ENCODE data around the gene ZC3H6. TPM values are rescaled to one million over a fixed set of nuclear protein-coding genes. Genes with fewer than 3 reads are reported as not detected.

ZC3H6 gene
- total RNA-seq, 1 donor: 3.0 TPM

- TF ChIP-seq, protein P1, sequence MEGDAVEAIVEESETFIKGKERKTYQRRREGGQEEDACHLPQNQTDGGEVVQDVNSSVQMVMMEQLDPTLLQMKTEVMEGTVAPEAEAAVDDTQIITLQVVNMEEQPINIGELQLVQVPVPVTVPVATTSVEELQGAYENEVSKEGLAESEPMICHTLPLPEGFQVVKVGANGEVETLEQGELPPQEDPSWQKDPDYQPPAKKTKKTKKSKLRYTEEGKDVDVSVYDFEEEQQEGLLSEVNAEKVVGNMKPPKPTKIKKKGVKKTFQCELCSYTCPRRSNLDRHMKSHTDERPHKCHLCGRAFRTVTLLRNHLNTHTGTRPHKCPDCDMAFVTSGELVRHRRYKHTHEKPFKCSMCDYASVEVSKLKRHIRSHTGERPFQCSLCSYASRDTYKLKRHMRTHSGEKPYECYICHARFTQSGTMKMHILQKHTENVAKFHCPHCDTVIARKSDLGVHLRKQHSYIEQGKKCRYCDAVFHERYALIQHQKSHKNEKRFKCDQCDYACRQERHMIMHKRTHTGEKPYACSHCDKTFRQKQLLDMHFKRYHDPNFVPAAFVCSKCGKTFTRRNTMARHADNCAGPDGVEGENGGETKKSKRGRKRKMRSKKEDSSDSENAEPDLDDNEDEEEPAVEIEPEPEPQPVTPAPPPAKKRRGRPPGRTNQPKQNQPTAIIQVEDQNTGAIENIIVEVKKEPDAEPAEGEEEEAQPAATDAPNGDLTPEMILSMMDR (IDR thresholded peaks at IDR 0.05; ENCODE audit: insufficient read depth, low read depth, low read length): no peak
- H3K4me3 ChIP-seq (ENCODE audit: low read depth, low read length): no peak overlapping the region
- no peak for DNase-seq (ENCODE audit: low read depth)
These were observed 18.4 kb downstream of the ZC3H6 start for GRCh38 chr2:112293636-112294401.

DNA sequence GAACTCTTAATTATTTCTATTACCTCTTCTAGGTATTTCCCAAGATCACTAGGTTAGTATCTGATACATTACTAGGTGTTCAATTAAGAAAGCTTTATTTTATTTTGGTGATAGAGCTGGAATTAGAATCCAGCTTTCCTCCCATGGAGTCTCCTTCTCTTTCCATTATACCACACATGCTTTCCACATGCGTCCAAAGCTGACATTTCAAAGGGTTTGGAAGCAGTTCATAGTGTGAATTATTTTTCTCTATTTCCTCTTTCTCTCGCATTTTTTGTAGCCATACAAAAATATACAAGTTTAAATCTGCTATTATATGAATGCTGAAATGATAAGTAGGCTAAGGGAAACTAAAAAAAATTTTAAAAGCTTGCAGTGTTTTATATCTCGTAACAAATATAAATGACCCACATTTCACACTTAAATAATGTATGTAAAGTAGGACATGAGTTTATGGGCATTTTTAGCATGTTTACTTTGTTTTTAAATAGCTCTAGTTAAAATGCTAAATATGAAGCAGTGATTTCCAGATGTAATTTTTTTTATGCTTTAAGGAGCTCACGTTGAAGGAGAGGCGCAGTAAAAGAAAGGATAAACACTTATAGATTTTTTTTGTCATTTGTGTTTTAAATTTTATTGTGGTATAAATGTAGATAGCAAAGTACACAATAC, 20.1 kb downstream of the ZC3H6 start:
- TF ChIP-seq, protein P1 (IDR thresholded peaks at IDR 0.05; ENCODE audit: insufficient read depth, low read depth, low read length): no peak
- H3K4me3 ChIP-seq (ENCODE audit: low read depth, low read length): no peak overlapping the region
- no peak for DNase-seq (ENCODE audit: low read depth)

- TF ChIP-seq, protein P1 (IDR thresholded peaks at IDR 0.05; ENCODE audit: insufficient read depth, low read depth, low read length): no peak
- no peak overlapping the region for H3K4me3 ChIP-seq (ENCODE audit: low read depth, low read length)
- no peak for DNase-seq (ENCODE audit: low read depth)
These were observed 21.0 kb downstream of the ZC3H6 start for GRCh38 chr2:112296407-112296806.

DNA sequence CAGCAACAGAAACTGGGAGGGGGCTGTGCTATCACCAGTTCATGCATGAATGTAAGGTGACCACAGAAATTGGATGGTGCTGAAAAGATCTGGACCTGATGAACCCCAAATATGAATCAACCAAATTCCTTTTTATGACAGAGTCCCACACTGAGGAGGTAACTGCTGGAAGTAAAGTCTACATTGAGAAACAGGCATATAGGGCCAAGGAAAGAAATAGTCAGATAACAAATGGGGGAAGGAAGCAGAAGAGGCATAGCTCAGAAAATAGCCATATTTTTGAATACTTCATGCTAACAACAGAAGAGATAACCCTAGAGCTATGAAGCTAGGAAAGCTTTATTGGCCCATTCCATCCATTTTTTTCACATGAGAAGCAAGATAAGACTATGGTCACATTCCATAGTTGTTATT, 25.8 kb downstream of the ZC3H6 start:
- DNase-seq (ENCODE audit: low read depth): peak; percentile 70
- H3K4me3 ChIP-seq (ENCODE audit: low read depth, low read length): no peak overlapping the region
- TF ChIP-seq, protein P1 (IDR thresholded peaks at IDR 0.05; ENCODE audit: insufficient read depth, low read depth, low read length): no peak

- DNase-seq (ENCODE audit: low read depth): no peak
- TF ChIP-seq, protein P1 (IDR thresholded peaks at IDR 0.05; ENCODE audit: insufficient read depth, low read depth, low read length): no peak
- H3K4me3 ChIP-seq (ENCODE audit: low read depth, low read length): no peak overlapping the region
These were observed 26.6 kb downstream of the ZC3H6 start for GRCh38 chr2:112301973-112302372.

- no peak for DNase-seq (ENCODE audit: low read depth)
- no peak overlapping the region for H3K4me3 ChIP-seq (ENCODE audit: low read depth, low read length)
- TF ChIP-seq, protein P1 (IDR thresholded peaks at IDR 0.05; ENCODE audit: insufficient read depth, low read depth, low read length): no peak
These were observed 29.0 kb downstream of the ZC3H6 start for GRCh38 chr2:112304298-112304941.
